GM19397 (cell line): ENCODE results near the gene AGBL1.
"Not testable (repeated sequence)": the region's sequence is repeated elsewhere in the genome, so short reads cannot be mapped to it uniquely, and the experiment has no call there.

Experiments
- ATAC-seq: cut with Tn5 transposase; IDR thresholded peaks from one replicate; pipeline ENCODE4 v1.9.1; 2021; ENCODE audit warnings: mild to moderate bottlenecking, moderate library complexity; ENCODE audit not compliant: unreplicated experiment

Gene AGBL1

DNA sequence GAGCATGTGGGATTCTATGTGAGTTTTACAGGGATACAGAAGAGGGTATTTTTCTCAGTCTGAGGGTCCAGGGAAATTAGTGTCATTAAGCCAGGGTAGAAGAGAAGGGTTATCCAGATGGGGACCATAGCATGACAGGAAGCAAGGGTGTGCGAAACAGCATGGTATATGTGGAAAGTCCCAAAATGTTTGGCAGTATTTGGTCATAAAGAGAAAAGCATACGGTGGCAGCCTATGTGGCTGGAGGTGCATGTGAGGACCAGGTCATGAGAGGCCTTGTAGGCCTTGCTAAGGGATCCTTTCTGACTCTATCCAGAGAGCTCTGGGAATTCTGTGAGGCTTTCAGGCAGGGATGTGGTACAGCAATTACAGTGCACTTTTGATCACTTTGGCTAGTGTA is 411.4 kb downstream of the AGBL1 start:
- no peak for ATAC-seq

DNA sequence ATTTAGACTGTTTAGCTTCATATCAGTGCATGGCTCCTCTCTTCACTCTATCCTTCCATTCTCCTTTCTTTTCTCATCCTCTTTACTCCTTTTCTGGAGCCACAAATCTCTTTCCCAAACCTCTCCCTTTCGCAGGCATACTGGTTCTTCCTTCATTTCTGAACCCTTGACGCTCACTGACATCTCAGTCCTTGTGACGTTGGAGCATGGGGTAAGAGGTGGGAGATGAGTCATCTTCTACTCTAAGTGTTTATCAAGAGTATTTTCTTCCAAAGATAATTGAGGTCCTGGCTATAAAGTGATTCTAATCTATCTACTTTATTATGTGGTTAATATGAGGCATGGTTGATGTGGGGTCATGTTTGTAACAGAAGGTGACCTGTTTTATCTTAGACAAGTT is 414.2 kb downstream of the AGBL1 start:
- ATAC-seq = no peak

DNA sequence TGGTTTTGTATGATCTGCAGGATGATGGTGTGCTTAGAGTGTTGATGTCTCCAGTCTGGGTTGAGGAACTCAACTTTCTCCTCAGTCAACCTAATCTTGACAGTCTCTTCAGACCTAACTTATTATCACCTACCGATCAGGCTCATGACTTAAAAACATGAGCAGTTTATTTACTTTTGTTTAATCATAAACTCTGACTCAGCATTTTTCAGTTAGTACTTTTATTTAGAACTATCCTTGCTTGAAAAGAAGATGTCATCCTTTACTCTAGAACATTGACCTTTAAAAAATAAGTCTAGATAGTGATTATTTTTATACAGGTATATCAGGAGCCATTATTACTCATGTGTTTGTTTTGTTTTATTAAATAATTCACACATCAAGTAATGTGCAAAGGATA is 414.8 kb downstream of the AGBL1 start:
- ATAC-seq = no peak

DNA sequence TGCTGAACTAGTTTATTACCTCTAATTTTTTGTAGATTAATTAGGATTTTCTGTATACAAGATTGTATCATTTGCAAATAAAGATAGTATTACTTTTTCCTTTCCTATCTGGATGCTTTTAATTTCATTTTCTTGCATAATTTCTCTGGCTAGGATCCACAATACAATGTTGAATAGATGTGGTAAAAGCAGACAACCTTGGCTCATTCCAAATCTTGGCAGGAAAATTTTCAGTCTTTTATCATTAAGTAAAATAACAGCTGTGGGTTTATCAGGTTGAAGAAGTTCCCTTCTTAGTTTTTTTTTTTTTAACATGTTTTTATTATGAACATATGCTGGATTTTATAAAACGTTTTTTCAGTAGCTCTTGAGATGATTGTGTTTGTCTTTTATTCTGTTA is 422.6 kb downstream of the AGBL1 start:
- no peak for ATAC-seq

DNA sequence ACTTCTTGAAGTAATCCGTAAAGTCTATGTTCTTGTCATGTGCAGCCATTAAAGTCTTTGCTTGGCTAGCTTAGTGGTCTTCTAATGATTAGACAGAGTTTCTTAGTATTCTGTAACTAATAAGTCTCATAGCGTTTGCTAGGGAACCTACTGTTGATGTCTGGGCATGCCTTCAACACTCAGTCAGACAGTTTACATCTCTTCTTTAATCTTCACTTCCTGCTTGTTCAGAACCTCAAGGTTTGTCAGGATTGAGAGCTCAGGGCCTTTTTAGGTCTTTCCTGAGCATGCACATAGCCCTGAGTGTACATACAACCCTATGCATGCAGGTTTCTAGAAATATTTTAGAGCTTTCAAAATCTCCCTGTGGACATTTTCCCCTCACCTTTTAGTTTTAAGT is 426.3 kb downstream of the AGBL1 start:
- no peak for ATAC-seq

DNA sequence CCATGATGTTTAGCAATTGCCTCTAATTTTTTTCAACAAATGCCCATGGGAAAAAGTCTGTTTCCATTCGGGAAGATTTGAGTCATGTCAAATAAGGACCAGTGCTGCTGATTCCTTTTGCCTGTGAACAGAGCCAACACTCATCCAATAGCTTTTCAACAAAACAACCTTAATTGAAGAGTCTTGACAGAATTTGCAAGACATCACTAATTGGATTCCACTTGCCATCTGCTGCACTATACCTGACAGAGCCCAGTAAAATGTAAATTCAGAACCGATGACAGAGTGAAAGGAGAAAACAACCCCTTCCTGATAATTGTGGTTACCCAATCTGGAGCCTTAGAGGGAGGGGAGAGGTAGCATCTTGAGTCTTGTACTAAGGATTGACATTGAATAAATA is 426.7 kb downstream of the AGBL1 start:
- no peak for ATAC-seq

DNA sequence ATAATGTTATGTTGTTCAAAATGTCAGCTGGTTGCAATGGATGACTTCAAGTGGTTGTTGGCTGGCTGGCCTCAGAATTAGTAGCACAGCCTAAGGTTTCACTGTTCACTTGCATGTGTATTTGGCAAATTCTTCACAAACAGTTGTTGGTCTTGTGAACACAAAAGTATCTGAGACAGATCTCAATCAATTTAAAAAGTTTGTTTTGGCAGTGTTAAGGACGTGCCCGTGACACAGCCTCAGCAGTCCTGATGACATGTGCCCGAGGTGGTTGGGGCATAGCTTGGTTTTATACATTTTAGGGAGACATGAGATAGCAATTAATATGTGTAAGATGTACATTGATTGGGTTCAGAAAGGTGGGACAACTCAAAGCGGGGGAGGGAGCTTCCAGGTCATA is 436.0 kb downstream of the AGBL1 start:
- ATAC-seq = no peak

DNA sequence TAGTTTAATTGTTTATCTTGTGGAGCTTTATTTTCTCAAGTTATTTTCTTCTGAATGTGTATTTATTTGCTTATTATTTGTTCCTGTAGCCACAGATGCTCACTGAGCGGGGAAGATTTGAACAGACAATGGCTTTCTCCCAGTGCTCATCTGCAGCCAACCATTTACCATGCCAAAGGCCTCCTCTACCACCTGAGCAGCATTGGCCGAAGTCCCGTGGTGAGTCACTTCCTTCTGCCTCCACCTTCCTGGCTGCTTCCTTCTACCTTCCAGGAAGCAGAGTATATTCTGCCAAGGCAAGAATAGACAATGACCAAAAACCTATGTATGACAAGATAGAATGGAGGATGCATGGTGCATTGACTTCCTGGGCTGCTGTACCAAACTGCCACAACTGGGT is 443.1 kb downstream of the AGBL1 start:
- no peak for ATAC-seq

DNA sequence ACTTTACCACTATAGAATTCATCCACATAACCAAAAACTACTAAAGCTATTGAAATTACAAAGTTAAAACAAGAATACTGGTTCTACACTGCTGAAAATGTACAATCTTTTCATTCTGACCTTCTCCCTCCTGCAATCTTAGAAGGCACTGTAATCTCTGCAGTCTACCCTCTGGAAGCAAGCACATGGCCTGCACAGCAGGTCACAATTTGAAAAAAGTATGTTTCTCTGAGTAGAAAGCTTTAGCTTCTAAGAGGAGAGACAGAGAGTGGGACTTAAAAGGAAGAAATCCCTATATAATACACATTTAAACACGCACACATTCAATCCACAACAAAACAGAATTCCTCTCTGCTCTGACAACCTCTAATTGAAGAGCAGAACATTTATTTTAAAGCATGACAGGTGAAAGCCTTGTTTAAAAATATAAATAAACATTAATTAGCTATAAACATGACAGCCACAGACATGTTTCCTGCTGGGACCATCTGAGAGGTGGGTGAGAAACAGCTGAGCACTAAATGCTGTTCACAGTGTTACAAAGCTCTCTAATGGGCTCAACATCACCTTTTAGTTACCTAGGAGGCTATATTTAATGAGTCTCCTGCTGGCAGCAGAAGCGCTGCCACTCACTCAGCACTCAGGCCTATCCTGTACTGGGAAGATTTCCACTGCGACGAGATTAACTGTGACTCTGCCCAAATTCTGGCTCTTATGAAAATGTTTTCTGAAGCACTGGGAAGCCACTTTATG is 447.4 kb downstream of the AGBL1 start:
- no peak for ATAC-seq

DNA sequence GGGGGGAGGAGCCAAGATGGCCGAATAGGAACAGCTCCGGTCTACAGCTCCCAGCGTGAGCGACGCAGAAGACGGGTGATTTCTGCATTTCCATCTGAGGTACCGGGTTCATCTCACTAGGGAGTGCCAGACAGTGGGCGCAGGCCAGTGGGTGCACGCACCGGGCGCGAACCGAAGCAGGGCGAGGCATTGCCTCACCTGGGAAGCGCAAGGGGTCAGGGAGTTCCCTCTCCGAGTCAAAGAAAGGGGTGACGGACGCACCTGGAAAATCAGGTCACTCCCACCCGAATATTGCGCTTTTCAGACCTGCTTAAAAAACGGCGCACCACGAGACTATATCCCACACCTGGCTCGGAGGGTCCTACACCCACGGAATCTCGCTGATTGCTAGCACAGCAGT is 448.4 kb downstream of the AGBL1 start:
- ATAC-seq = not testable (repeated sequence)

DNA sequence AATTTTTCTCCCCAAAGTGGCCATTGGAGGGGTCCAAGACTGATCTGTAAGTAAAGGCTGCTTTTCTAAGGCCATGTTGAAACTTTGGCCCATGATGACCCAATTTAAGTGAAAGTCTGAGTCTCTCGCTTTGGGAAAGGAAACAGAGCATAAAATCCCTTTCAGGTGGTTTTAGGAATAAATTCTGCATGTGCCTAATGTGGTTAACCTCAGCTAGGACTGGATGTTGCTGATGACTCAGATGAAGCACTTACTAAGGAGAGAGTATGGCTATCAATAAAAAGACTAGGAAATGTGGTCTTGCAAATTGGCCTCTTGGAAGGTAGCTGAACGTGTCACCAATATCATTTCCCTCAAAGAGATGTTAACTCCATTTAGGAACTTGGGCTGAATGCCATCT is 458.5 kb downstream of the AGBL1 start:
- ATAC-seq = no peak

DNA sequence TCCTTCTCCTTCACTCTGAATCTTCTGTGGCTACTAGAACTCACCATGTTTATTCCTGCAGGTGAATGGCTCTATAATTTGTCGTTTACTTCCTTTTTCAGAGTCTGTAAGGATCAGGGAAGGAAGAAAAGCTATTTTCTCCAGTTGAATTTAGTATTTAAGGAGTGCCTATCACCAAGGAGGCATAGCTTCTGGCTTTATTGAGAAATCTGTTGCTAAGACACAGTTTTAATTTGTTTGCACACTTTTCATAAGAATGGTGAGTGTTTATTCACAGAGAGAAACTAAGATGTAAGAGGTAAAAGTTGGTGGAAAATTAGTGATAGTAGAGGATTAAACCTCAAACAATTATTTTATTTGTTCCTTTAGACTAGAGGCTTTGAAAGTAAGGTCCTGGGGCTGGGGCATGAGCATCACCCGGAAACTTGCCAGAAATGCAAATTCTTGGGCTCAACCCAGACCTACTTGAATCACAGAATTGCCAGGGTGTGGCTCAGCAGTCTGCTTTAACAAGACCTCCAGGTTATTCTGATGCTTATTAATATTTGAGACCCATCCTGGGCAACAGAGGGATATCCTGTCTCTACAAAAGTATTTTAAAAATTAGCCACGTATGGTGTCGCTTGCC is 461.3 kb downstream of the AGBL1 start:
- ATAC-seq = no peak

DNA sequence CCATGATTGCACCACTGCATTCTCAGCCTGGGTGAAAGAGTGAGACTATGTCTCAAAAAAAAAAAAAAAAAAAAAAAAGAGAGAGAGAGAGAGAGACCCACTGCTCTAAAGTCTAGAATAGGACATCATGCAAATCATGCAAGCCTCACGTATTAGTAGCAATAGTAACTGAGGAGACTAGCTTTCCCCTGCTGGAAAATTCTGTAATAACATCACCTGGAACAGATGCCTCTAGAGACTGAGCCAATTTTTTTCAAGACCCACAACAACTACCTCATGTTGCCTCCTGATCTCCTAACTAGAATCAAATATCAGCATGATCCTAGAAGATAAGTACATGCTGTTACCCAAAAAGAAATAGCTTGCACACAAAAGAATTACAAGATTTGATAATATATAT is 461.9 kb downstream of the AGBL1 start:
- no peak for ATAC-seq

DNA sequence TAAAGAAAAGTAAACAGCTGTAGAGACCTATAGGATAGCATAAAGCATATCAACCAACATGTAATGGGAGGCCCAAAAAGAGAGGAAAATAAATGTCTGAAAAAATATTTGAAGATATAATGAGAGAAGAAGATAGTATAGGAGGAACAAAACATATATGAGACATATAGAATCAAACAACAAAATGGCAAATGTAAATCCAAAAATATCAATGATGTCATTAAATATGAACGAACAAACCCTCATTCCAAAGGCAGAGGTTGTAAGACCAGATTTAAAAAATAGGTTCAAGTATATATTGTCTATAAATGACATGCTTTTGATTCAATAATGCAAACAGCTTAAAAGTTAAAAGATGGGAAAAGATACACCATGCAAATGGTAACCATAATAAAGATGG is 470.4 kb downstream of the AGBL1 start:
- no peak for ATAC-seq

DNA sequence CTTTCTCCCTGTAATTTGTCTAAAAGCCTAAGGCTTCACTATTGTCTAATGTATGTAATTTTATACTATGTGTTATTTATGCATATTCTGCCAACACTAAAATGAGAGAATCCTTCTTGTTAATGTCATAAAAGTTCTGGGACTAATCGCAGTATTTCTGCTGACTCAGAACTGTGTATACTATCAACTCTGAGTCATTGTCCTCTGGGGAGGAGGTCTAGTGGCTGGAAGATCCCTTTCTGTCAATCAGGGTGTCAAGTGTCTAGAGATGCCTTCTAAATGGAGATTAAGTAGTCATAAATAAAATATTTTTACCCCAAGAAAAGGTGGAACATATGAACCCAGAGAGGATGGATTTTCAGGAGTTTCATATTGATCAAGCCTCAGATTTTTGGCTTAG is 473.4 kb downstream of the AGBL1 start:
- no peak for ATAC-seq

DNA sequence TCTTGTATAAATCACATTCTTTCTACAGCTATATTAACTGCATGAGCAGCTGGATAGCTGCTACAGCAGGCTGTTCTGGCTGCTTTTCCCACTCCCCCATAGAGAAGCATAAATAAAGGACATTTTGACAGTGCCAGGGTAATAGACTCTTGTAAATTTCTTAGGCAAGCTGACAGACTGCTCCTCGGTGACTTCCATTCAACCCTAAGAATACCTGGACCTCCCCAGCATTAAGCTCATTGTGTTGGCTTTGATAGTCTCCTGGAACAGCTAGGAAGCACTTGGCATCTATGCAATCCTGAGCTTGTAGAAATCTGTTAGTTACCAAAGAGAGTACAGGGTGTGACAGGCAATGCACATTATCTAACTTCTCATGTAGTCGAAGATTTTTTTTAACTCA is 475.4 kb downstream of the AGBL1 start:
- no peak for ATAC-seq

DNA sequence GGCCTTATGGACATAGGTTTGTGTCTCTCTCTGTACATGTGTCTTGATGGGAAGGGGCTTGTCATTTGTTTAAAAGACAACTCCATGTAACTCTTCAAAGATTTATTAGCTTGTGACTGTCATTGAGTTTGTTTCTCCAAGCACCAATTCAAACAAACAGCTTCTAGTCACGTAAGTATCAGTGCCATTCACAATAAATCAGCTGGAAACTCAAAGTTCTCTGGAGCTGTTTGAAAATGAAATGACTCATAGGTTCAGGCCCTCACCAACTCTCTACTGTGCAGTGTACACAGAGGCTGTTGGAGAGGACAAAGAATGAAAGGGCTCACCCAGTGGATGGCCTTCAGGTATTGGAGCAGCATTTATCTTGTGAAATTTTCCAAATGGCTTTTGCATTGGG is 476.3 kb downstream of the AGBL1 start:
- no peak for ATAC-seq

DNA sequence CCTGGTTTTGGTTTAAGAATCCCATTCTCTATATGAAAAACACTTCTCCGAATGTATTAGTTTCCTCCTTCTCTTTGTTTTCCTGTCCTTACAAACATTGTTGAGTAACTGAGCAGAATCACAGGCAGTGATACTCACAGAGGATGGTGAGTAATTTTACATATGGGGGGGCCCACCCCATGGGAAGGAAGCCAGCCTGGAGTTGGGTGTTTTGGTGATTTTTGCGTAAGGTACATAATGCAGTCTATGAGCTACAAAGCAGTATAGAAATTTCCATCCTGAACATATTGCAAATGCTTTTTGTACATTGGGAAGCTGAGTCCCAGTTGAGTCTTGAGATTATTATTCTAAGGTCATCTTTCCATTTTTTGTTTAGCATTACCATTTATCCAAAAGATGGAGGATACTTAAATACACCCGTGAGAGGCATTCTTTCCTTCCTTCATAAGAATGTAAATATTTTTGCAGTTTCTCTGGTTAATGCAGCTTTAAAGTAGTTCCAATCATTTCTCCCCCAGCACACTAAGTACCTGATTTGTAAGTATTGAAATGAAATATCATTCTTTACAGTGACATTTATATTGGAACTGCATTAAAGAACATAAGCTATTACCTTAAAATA is 476.8 kb downstream of the AGBL1 start:
- no peak for ATAC-seq

DNA sequence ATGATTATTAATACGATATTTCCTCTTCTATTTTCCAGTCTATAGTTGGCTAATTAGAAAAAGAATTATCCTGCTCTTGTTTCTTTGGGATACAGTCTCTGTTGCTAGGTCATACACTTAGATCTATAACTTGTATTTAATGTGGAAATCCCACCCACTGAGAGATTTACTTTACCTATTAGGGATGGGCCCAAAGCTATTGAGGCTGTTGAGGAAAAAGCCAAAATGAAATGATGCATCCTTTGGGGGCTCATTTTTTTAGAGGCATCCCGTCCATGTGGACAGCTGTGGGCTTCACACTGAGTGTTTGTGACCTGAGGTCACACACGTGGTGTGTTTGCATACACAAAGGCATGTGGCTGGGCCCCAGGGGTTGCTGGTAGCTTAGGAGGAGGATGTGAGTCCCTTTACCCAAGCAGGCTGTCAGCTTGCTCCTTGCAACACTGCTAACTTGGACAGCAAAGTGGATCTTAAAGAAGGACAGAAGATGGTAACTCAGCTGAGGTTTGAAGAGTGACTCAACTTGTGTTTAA is 477.4 kb downstream of the AGBL1 start:
- no peak for ATAC-seq

DNA sequence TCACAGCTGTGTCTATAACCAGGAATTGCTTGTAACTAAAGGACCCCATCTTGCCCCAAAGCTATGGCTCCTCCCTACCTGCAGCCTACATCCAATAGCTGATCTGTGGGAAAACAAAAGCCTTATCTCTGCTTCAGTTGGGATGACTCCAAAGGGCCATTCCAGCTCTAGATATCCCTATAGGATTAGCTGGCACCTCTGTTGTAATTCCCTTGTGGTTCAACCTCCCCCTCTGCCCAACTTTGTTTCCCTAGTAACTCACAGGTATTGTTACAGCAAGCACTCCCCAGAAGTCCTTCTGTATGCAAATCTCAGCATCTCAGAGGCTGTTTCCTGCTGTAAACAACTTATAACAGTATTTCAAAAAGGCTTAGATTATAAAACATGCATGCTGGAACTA is 478.6 kb downstream of the AGBL1 start:
- ATAC-seq = no peak

DNA sequence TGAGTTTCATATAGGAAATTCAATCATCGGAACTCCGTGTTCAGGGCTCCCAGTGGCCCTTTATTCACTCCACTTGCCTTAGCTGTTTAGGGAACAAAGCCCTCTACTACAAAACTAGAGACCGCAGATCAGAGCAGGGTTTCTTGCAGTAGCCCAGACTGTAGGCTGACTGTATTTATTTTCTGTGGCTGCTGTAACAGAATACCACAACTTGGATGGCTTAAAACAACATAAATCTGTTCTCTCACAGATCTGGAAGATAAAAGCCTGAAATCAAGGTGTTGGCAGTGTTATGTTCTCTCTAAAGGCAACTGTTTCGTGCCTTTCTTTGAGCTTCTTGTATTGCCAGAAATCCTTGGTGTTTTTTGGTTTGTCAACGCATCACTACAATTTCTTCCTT is 479.0 kb downstream of the AGBL1 start:
- no peak for ATAC-seq

DNA sequence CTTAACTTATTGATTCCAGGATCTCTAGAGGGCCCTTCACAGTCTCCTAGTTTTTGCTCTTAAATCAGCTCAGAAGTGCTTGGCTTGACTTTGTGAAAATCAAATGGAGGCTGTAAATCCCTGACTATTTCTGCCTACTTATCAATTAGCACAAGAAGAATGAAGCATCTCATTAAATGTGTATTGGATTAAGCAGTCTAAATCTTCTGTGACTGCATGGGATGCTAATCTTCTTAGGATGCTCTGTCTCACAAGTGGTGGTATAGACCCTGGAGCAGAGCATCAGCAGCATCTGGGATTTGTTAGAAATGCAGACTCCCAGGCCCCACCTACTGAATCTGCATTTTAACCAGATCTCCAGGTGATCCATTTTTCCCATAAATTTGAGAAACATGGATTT is 488.7 kb downstream of the AGBL1 start:
- no peak for ATAC-seq
